Measurements from ENCODE around the gene NPAS1. TPM values are rescaled to one million over a fixed set of nuclear protein-coding genes. Genes with fewer than 3 reads are reported as not detected.
"Not testable (repeated sequence)": the region's sequence is repeated elsewhere in the genome, so short reads cannot be mapped to it uniquely, and the experiment has no call there.

Gene NPAS1
- total RNA-seq, 4 donors from 2014 or later, result not detected

- H3K4me1 ChIP-seq, result peaks cover 0 to 5% (median 0%) of the 10 kb centered on the region in 4 donors
- peaks cover 0 to 96% (median 0%) of the 10 kb centered on the region in 3 donors for H3K36me3 ChIP-seq
- H3K27ac ChIP-seq, result no peak overlapping the region
- DNase-seq, result no peak
- H3K4me3 ChIP-seq, result no peak overlapping the region
- no peaks in the 10 kb centered on the region for H3K9me3 ChIP-seq
- no peak for TF ChIP-seq CTCF (IDR thresholded peaks at IDR 0.05)
- no peak for TF ChIP-seq POLR2A (IDR thresholded peaks at IDR 0.05)
- no peaks in the 10 kb centered on the region for H3K27me3 ChIP-seq
Observed at GRCh38 chr19:47075179-47075810, 55.7 kb downstream of the NPAS1 start.

- H3K27me3 ChIP-seq, result no peaks in the 10 kb centered on the region
- peaks cover 0 to 96% (median 0%) of the 10 kb centered on the region in 3 donors for H3K36me3 ChIP-seq
- no peaks in the 10 kb centered on the region for H3K9me3 ChIP-seq
- peaks cover 0 to 5% (median 0%) of the 10 kb centered on the region in 4 donors for H3K4me1 ChIP-seq
- no peak for DNase-seq
- H3K27ac ChIP-seq, result no peak overlapping the region
- no peak overlapping the region for H3K4me3 ChIP-seq
- no peak for TF ChIP-seq CTCF (IDR thresholded peaks at IDR 0.05)
- no peak for TF ChIP-seq POLR2A (IDR thresholded peaks at IDR 0.05)
Observed at GRCh38 chr19:47075941-47076340, 56.3 kb downstream of the NPAS1 start.

GRCh38 chr19:47078351-47078750, 58.7 kb downstream of the NPAS1 start:
- H3K4me1 ChIP-seq, H3K27me3 ChIP-seq, H3K27ac ChIP-seq, DNase-seq, H3K9me3 ChIP-seq, H3K4me3 ChIP-seq: not testable (repeated sequence)
- peaks cover 0 to 95% (median 0%) of the 10 kb centered on the region in 3 donors for H3K36me3 ChIP-seq

- H3K27ac ChIP-seq, result no peak overlapping the region
Observed at GRCh38 chr19:47081095-47081494, 61.5 kb downstream of the NPAS1 start.

GRCh38 chr19:47082493-47082892, 62.9 kb downstream of the NPAS1 start:
- DNase-seq, result no peak
- Histone ChIP-seq H3K4me3 (no peak overlapping the region), H3K9me3 (no peaks in the 10 kb centered on the region), H3K4me1 (peaks cover 0 to 5% (median 0%) of the 10 kb centered on the region in 4 donors), H3K27ac (no peak overlapping the region), H3K36me3 (peaks cover 0 to 93% (median 0%) of the 10 kb centered on the region in 3 donors), H3K27me3 (no peaks in the 10 kb centered on the region)
- TF ChIP-seq POLR2A (IDR thresholded peaks at IDR 0.05), result no peak
- TF ChIP-seq CTCF (IDR thresholded peaks at IDR 0.05), result no peak

More at GRCh38 chr19:47081095-47081494, 61.5 kb downstream of the NPAS1 start:
- no peak for DNase-seq
- Histone ChIP-seq H3K9me3 (no peaks in the 10 kb centered on the region), H3K4me3 (no peak overlapping the region), H3K27me3 (no peaks in the 10 kb centered on the region), H3K36me3 (peaks cover 0 to 96% (median 0%) of the 10 kb centered on the region in 3 donors), H3K4me1 (peaks cover 0 to 5% (median 0%) of the 10 kb centered on the region in 4 donors)
- TF ChIP-seq POLR2A (IDR thresholded peaks at IDR 0.05), result no peak
- TF ChIP-seq CTCF (IDR thresholded peaks at IDR 0.05), result no peak

- no peaks in the 10 kb centered on the region for H3K27me3 ChIP-seq
- no peaks in the 10 kb centered on the region for H3K9me3 ChIP-seq
- DNase-seq, result no peak
- H3K4me3 ChIP-seq, result no peak overlapping the region
- H3K36me3 ChIP-seq, result peaks cover 0 to 84% (median 0%) of the 10 kb centered on the region in 3 donors
- peaks cover 0 to 4% (median 2%) of the 10 kb centered on the region in 4 donors for H3K4me1 ChIP-seq
- no peak overlapping the region for H3K27ac ChIP-seq
- TF ChIP-seq CTCF (IDR thresholded peaks at IDR 0.05) (no peak), POLR2A (IDR thresholded peaks at IDR 0.05) (no peak)
Observed at GRCh38 chr19:47084879-47085439, 65.3 kb downstream of the NPAS1 start.

All from Peyer's patch (tissue), 4 donors.